Thyroid gland (tissue), 4 donors: ENCODE measurements around the gene ZNF215.

Experiments
- POLR2A ChIP-seq, 2 donors: fragments of 450-650 bp; IDR thresholded peaks; one replicate each; pipeline ENCODE4 v1.6.1; 2017; ENCODE audit warnings: antibody characterized with exemption in 2 of 2, mild to moderate bottlenecking in 2 of 2, moderate library complexity in 1 of 2
- TF ChIP-seq, protein P1 (sequence below), 6 experiments: fragments of 200-600 bp in 3 of 6; fragments of 450-650 bp in 3 of 6; sonication (generic) in 3 of 6; IDR thresholded peaks; one replicate each; pipeline ENCODE4 v1.5.1; 2016 to 2019; ENCODE audit warnings: antibody characterized with exemption in 6 of 6, mild to moderate bottlenecking in 2 of 6, inconsistent platforms in 1 of 6, moderate library complexity in 1 of 6

DNA sequence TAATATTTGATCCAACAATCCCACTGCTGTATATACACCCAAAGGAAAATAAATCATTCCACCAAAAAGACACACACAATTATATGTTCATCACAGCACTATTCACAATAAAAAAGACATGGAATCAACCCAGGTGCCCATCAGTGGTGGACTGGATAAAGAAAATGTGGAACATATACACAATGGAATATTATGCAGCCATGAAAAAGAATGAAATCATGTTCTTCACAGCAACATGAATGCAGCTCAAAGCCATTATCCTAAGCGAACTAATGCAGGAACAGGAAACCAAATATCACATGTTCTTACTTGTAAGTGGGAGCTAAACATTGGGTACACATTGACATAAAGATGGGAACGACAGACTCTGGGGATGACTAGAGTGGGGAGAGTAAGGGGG, 6.5 kb upstream of the ZNF215 start:
- TF ChIP-seq, protein P1, sequence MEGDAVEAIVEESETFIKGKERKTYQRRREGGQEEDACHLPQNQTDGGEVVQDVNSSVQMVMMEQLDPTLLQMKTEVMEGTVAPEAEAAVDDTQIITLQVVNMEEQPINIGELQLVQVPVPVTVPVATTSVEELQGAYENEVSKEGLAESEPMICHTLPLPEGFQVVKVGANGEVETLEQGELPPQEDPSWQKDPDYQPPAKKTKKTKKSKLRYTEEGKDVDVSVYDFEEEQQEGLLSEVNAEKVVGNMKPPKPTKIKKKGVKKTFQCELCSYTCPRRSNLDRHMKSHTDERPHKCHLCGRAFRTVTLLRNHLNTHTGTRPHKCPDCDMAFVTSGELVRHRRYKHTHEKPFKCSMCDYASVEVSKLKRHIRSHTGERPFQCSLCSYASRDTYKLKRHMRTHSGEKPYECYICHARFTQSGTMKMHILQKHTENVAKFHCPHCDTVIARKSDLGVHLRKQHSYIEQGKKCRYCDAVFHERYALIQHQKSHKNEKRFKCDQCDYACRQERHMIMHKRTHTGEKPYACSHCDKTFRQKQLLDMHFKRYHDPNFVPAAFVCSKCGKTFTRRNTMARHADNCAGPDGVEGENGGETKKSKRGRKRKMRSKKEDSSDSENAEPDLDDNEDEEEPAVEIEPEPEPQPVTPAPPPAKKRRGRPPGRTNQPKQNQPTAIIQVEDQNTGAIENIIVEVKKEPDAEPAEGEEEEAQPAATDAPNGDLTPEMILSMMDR (IDR thresholded peaks at IDR 0.05): no peak
- no peak for TF ChIP-seq POLR2A (IDR thresholded peaks at IDR 0.05)
